Erythroblast (primary cell): Measurements from ENCODE around the gene INTS11.

ENCODE experiments used
- GATA1 ChIP-seq: IDR thresholded peaks from 2 replicates; pipeline ENCODE4 v1.6.1; 2011; ENCODE audit warnings: low read depth, mild to moderate bottlenecking, control low read depth, low read length, moderate library complexity
- POLR2A ChIP-seq: IDR thresholded peaks from 2 replicates; pipeline ENCODE4 v1.6.1; 2011; ENCODE audit warnings: mild to moderate bottlenecking, low read length

DNA sequence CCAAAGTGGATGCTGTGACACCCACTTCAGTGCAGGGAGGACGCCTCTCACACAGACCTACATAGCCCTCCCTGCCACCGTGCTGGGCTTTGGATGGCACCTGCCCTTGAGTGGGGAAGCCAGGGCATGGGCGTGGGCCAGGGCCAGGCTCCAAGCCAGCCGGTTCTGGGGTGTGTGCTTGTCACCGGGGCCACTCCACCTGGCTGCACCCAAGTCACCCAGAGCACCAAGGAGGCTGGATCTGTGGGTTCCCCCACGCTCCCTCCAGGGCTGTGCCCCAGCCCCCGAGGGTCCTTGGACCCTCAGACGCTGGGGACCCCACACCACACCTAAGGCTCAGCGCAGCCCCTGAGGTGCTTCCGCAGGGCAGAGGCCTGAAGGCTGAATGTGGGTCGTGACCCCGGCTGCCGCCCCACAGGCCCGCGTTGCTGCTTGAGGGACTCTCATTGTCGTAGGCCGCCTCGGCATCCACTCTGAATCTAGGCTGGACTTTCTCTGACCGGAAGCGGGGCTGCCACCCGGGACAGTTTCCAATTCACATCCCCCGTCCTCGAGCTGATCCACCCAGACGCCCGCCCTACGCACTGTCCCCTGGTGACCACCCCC lies 32.4 kb upstream of the INTS11 start:
- TF ChIP-seq POLR2A (no peak), GATA1 (no peak)
